T-helper 1 cell treated with Interleukin-12 subunit alpha and Interleukin-12 subunit beta and Interleukin-4 antibody, amounts not matched to agents 30 μg/mL and 1 μg/mL, for 36 hours (primary cell): ENCODE results near the gene LRRC45.
"Not testable (repeated sequence)": the region's sequence is repeated elsewhere in the genome, so short reads cannot be mapped to it uniquely, and the experiment has no call there.

Experiments
- H3K27ac Mint-ChIP-seq: one replicate; pipeline ENCODE4 v1.8.0; 2021; ENCODE audit warnings: mild to moderate bottlenecking, mixed read lengths
- H3K27me3 Mint-ChIP-seq: one replicate; pipeline ENCODE4 v1.8.0; 2021; ENCODE audit warnings: low read depth, mixed read lengths
- H3K36me3 Mint-ChIP-seq: one replicate; pipeline ENCODE4 v1.8.0; 2021; ENCODE audit warnings: low read depth, mixed read lengths
- H3K4me1 Mint-ChIP-seq: one replicate; pipeline ENCODE4 v1.8.0; 2021; ENCODE audit warnings: low read depth, mixed read lengths
- H3K4me3 Mint-ChIP-seq: one replicate; pipeline ENCODE4 v1.8.0; 2021; ENCODE audit warnings: mild to moderate bottlenecking, moderate library complexity, mixed read lengths
- H3K9me3 Mint-ChIP-seq: one replicate; pipeline ENCODE4 v1.8.0; 2021; ENCODE audit warnings: mixed read lengths

LRRC45 gene

DNA sequence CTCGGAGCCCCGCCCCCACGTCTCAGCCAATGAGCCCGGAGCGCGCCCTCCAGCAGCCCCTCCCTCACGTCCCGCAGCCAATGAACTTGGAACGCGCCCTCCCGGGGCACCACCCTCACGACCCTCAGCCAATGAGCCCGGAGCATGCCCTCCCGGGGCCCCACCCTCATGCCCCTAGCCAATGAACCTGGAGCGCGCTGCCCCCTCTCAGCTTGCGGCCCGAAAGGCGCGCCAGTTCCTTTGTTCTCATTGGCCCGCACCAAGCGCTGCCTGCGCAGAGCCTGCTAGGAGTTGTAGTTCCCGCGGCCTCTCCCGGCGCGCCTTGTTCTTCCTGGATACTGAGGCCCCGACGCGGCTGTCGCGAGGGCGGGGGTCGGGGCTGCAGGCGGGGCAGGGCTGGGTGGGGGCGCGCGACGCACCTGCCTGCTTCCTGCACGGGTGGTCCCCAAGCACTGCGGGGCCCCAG, at the start of gene LRRC45:
Gene LRRC45 (plus strand): TSS at position 325 of the 466 bp plus-strand sequence. CDS start 339 bp downstream, outside the sequence.
- Mint-ChIP-seq H3K4me1 (peaks cover 15% of the 10 kb centered on the region), H3K9me3 (no peaks in the 10 kb centered on the region), H3K27me3 (no peaks in the 10 kb centered on the region), H3K36me3 (peaks cover 3% of the 10 kb centered on the region), H3K27ac (peak within 1 kb of the TSS; percentile 59), H3K4me3 (peak within 1 kb of the TSS; percentile 82)

- Mint-ChIP-seq H3K27ac (no peak overlapping the region), H3K27me3 (peaks cover 3% of the 10 kb centered on the region), H3K9me3 (peaks cover 3% of the 10 kb centered on the region), H3K4me3 (no peak overlapping the region), H3K4me1 (peaks cover 11% of the 10 kb centered on the region), H3K36me3 (no peaks in the 10 kb centered on the region)
These were observed 49.7 kb upstream of the LRRC45 start for GRCh38 chr17:81973432-81973831.

GRCh38 chr17:81976332-81977210, 46.5 kb upstream of the LRRC45 start:
- Mint-ChIP-seq H3K27ac (peak overlapping the region; percentile 98), H3K36me3 (peaks cover 4% of the 10 kb centered on the region), H3K4me1 (peaks cover 25% of the 10 kb centered on the region), H3K27me3 (peaks cover 3% of the 10 kb centered on the region), H3K9me3 (peaks cover 3% of the 10 kb centered on the region), H3K4me3 (peak overlapping the region; percentile 99)

GRCh38 chr17:81977211-81977808, 45.8 kb upstream of the LRRC45 start, which contains the start of gene ASPSCR1:
TSS of gene ASPSCR1 (plus strand) at chr17:81977629. CDS start at chr17:81977647, 18 bp downstream.
- Mint-ChIP-seq H3K4me3 (peak within 1 kb of the TSS; percentile 99), H3K27ac (peak within 1 kb of the TSS; percentile 98), H3K9me3 (peaks cover 3% of the 10 kb centered on the region), H3K4me1 (peaks cover 26% of the 10 kb centered on the region), H3K27me3 (peaks cover 3% of the 10 kb centered on the region), H3K36me3 (peaks cover 4% of the 10 kb centered on the region)

DNA sequence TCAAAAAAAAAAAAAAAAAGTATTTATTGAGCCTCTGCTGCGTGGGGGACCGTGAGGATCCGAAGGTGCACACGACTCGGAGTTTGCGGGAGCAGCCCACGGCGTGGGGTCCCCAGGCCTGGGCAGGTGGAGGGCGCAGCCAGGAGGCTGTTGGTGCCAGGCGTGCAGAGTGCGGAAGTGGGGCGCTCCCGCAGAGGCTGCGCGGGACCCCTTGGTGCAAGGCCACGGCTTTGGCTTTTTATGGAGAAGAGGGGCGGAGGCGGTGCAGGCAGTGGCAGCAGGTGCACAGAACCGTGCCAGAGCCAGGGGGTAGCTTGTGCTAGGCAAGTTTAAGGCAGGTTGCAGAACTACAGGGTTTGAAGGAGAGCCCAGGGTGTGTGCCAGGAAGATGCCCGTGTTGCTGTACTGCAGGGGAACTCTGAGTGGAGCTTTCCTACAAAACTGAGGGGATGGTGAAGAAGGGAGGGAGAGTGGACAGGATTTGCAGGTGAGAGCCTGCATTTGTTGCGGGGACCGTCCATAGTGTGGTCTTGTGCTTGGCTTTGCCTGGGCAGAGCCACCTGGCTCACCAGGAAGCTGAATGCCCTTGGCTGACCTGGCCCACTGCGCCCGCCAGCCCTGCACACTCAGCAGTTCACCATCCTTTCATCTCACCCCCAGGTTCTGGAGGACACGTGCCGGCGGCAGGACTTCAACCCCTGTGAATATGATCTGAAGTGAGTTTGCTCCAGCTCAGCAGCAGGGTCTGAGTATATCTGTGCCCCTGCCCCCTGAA, 44.4 kb upstream of the LRRC45 start:
- H3K4me1 Mint-ChIP-seq = peaks cover 30% of the 10 kb centered on the region

GRCh38 chr17:81980122-81980521, 43.0 kb upstream of the LRRC45 start:
- Mint-ChIP-seq H3K27me3 (peaks cover under 1% of the 10 kb centered on the region), H3K4me3 (no peak overlapping the region), H3K4me1 (peaks cover 30% of the 10 kb centered on the region), H3K9me3 (peaks cover under 1% of the 10 kb centered on the region), H3K27ac (no peak overlapping the region), H3K36me3 (peaks cover 9% of the 10 kb centered on the region)

More for the DNA sequence above, 44.4 kb upstream of the LRRC45 start:
- Mint-ChIP-seq H3K9me3 (peaks cover 3% of the 10 kb centered on the region), H3K36me3 (peaks cover 6% of the 10 kb centered on the region), H3K27me3 (peaks cover 3% of the 10 kb centered on the region), H3K27ac (peak overlapping the region; percentile 69), H3K4me3 (peak overlapping the region; percentile 67)

GRCh38 chr17:81980707-81981343, 42.3 kb upstream of the LRRC45 start:
- Mint-ChIP-seq H3K27ac (no peak overlapping the region), H3K27me3 (no peaks in the 10 kb centered on the region), H3K9me3 (no peaks in the 10 kb centered on the region), H3K36me3 (peaks cover 10% of the 10 kb centered on the region), H3K4me3 (no peak overlapping the region), H3K4me1 (peaks cover 30% of the 10 kb centered on the region)

- not testable (repeated sequence) for H3K27ac Mint-ChIP-seq, H3K9me3 Mint-ChIP-seq, H3K27me3 Mint-ChIP-seq, H3K4me3 Mint-ChIP-seq
- H3K4me1 Mint-ChIP-seq = peaks cover 24% of the 10 kb centered on the region
- peaks cover 10% of the 10 kb centered on the region for H3K36me3 Mint-ChIP-seq
These were observed 41.6 kb upstream of the LRRC45 start for GRCh38 chr17:81981511-81981910.

- no peak overlapping the region for H3K4me3 Mint-ChIP-seq
- no peak overlapping the region for H3K27ac Mint-ChIP-seq
- H3K4me1 Mint-ChIP-seq = peaks cover 19% of the 10 kb centered on the region
- no peaks in the 10 kb centered on the region for H3K27me3 Mint-ChIP-seq
- no peaks in the 10 kb centered on the region for H3K9me3 Mint-ChIP-seq
- H3K36me3 Mint-ChIP-seq = peaks cover 10% of the 10 kb centered on the region
These were observed 40.0 kb upstream of the LRRC45 start for GRCh38 chr17:81983011-81983638.

DNA sequence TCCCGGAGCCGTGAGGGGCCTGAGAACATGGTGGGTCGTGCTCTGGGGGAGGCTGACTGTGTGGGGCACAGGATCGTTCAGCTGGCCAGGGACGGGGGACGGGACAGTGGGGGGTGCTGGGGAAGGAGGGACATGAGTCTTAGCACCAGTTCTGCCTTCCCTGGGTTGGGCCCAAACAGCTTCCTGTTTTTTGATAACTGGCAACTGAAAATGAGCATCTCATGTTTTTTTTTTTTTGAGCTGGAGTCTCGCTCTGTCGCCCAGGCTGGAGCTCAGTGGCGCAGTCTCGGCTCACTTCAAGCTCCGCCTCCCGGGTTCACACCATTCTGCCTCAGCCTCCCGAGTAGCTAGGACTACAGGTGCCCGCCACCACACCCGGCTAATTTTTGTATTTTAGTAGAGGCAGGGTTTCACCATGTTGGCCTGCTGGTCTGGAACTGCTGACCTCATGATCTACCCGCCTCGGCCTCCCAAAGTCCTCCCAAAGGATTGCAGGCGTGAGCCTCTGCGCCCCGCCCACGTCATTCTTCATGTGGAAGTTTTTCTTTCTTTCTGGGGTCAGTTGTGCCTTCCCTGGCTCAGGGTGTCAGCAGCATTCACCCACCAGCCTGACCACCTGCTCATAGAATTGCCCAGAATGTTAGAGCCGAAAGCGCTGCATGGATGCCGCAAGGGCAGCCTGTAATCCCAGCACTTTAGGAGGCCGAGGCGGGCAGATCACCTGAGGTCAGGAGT, 39.3 kb upstream of the LRRC45 start:
- no peak overlapping the region for H3K27ac Mint-ChIP-seq
- H3K4me3 Mint-ChIP-seq = no peak overlapping the region
- H3K36me3 Mint-ChIP-seq = peaks cover 10% of the 10 kb centered on the region
- no peaks in the 10 kb centered on the region for H3K9me3 Mint-ChIP-seq
- H3K4me1 Mint-ChIP-seq = peaks cover 19% of the 10 kb centered on the region
- H3K27me3 Mint-ChIP-seq = no peaks in the 10 kb centered on the region

DNA sequence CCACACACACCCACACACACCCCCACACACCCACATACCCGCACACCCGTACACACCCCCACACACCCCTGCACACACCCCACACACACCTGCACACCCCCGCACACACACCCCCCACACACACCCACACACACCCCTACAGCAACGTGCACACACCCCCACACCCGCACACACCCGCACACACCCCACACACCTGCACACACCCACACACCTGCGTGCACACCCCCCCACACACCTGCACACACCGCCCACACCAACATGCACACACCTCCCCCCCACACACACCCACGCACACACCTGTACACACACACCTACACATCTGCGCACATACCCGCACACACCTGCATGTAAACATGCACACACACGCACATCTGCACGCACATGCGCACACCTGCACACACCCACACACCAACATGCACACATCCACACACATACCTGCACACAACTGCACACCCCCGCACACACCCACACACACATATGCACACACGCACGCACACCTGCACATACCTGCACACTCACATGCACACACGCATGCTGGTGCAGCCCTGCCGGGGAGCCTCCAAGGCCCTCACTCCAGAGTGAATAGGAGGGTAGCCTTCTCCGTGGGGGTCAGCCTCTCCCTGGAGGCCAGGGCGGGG, 38.2 kb upstream of the LRRC45 start:
- H3K27me3 Mint-ChIP-seq = no peaks in the 10 kb centered on the region
- H3K4me1 Mint-ChIP-seq = peaks cover 12% of the 10 kb centered on the region
- H3K27ac Mint-ChIP-seq = no peak overlapping the region
- H3K9me3 Mint-ChIP-seq = no peaks in the 10 kb centered on the region
- H3K4me3 Mint-ChIP-seq = no peak overlapping the region
- peaks cover 6% of the 10 kb centered on the region for H3K36me3 Mint-ChIP-seq

DNA sequence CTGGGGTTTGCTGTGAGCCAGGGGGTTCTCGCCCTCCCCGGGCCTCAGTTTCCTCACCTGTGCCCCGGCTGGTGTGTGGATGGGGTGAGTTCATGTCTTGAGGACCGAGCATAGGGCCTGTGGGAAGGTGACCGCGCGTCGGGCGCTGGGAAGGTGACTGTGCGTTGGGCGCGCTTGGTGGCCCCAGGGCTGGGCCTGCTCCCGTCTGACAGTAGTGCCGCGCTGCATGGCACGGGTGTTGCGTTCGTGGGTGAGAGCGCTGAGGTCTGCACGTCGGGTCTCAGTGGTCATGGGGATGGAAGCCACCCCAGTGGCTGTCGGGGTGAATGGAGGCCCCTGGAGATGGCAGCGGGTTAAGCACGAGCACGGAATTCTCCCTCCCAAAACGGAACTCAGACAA, 36.5 kb upstream of the LRRC45 start:
- H3K4me1 Mint-ChIP-seq = peaks cover 4% of the 10 kb centered on the region
- no peaks in the 10 kb centered on the region for H3K27me3 Mint-ChIP-seq
- peaks cover 6% of the 10 kb centered on the region for H3K36me3 Mint-ChIP-seq
- no peak overlapping the region for H3K4me3 Mint-ChIP-seq
- no peaks in the 10 kb centered on the region for H3K9me3 Mint-ChIP-seq
- H3K27ac Mint-ChIP-seq = no peak overlapping the region
